ENCODE results near the gene BAIAP2L2.
"Not testable (repeated sequence)": the region's sequence is repeated elsewhere in the genome, so short reads cannot be mapped to it uniquely, and the experiment has no call there.

Gene BAIAP2L2

DNA sequence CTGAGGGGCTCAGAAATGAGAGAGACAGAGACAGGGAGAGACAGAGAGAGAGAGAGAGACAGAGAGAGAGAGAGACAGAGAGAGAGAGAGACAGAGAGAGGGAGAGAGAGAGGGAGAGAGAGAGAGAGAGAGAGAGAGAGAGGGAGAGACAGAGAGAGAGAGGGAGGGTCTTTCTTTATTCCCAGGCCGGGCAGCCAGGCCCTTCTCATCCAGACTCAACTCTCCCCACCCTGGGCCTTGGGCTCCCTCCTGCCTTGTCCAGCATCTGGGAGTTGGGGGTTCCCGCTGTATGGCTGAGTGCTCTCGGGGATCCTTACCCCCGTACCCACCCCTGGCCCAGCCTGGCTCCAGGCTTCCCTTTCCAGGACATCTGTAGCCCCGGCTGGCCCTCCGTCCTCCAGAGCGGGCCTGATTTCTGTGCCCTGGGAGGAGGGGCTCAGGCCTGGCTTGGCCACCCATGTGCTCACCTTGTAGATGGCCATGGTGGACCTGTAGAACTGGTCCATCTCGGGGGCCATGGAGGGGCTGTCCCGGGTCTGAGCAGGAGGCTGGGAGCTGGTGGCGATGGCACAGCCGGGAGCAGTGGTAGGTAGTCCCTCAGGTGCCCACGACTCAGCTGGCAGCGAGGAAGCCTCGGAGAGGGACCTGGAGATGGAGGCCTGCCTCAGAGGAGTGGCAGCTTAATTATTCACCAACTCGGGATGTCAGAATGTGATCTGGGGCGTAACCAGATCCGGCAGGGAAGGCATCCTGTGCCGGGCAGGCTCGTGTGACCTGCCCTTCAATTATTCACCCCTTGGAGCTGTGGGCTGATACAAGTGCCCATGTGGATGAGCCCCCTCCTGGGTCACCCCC is at the start of gene BAIAP2L2:
Gene BAIAP2L2, minus strand, starts transcription at position 677 of the 855 bp plus-strand sequence. Its CDS starts 159 bp downstream, at position 518.
- no peak for DNase-seq (ENCODE audit: low read depth in 2 of 2)

GRCh38 chr22:38155703-38156102 is 45.2 kb upstream of the BAIAP2L2 start:
- no peak for DNase-seq (ENCODE audit: low read depth in 2 of 2)

- not testable (repeated sequence) for DNase-seq (ENCODE audit: low read depth in 2 of 2)
Observed at GRCh38 chr22:38154563-38154915, 44.1 kb upstream of the BAIAP2L2 start.

DNA sequence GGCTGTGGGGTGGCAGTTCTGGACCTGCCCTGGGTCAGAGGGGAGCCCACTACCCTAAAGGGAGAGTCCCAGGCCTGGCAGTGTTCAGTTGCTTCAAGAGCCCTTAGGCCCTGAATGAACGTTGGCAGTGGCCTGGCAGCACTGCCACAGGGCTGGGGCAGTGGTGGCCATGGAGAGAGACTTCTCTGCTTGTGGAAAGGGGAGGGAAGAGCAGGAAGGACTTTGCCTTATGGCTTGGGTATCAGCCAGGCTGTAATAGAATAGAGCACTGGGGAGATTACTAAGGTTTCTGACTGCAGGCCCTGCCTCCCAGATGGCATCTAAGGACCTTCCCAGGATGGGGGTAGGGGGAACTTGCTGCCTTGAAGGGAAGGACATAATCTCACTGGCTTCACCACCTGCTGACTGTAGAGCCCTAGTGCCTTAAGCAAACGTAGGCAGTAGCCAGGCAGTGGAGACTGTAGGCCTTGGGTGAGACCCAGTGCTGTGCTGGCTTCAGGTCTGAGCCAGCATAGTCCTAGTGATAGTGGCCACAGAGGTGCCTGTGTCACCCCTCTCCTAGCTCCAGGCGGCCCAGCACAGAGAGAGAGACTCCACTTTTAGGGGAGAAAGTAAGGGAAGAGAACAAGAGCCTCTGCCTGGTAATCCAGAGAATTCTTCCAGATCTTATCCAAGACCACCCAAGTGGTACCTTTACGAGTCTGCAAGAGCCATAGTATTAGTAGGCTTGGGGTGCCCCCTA is 43.5 kb upstream of the BAIAP2L2 start:
- DNase-seq (ENCODE audit: low read depth in 2 of 2), result no peak

DNA sequence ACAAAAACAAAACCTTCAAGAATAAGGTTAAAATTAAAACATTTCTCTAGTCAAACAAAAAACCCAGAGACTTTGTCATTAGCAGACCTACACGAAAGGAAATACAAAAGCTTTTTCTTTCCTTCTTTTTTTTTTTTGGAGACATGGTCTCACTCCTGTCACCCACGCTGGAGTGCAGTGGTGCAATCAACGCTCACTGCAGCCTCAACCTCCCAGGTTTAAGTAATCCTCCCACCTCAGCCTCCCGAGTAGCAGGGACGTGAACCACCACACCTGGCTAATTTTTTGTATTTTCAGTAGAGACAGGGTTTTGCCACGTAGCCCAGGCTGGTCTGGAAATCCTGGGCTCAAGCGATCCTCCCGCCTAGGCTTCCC is 40.6 kb upstream of the BAIAP2L2 start:
- no peak for DNase-seq (ENCODE audit: low read depth in 2 of 2)

- no peak for DNase-seq (ENCODE audit: low read depth in 2 of 2)
Observed at GRCh38 chr22:38148245-38148644, 37.8 kb upstream of the BAIAP2L2 start.

GRCh38 chr22:38146166-38146565 is 35.7 kb upstream of the BAIAP2L2 start:
- not testable (repeated sequence) for DNase-seq (ENCODE audit: low read depth in 2 of 2)

DNA sequence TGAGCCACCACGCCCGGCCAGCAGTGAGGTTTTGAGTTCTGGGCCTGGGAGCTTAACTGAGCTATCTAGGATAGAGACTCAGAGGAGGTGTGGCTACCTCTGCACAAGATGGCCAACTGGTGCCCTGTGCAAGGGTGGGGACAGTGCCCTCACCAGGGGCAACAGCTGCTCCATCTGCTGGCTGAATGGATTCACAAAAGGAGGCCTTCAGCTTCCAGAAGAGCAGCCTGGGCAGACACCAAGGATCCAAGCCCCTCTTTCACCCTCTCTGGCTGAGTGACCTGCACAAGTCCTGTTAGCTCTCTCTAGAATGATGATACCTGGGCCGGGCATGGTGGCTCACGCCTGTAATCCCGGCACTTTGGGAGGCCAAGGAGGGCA is 33.5 kb upstream of the BAIAP2L2 start:
- DNase-seq (ENCODE audit: low read depth in 2 of 2), result no peak

DNA sequence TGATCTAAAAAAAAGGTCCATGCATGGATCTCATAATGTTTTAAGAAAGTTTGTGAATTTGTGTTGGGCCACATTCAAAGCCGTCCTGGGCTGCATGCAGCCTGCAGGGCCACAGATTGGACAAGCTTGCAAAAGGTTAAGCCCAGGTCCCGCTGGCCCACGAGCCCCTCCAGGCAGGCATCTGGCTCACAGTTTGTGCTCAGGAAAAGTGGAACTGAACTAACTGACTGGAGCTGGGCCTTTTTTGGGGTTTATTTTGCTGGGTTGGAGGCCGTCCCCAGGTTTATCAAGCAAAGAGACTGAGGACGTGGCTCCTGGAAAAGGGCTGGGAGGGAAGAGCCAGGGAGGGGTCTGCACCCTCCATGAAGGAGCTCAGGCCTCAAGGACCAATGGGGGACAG is 32.1 kb upstream of the BAIAP2L2 start:
- DNase-seq (ENCODE audit: low read depth in 2 of 2), result no peak

DNA sequence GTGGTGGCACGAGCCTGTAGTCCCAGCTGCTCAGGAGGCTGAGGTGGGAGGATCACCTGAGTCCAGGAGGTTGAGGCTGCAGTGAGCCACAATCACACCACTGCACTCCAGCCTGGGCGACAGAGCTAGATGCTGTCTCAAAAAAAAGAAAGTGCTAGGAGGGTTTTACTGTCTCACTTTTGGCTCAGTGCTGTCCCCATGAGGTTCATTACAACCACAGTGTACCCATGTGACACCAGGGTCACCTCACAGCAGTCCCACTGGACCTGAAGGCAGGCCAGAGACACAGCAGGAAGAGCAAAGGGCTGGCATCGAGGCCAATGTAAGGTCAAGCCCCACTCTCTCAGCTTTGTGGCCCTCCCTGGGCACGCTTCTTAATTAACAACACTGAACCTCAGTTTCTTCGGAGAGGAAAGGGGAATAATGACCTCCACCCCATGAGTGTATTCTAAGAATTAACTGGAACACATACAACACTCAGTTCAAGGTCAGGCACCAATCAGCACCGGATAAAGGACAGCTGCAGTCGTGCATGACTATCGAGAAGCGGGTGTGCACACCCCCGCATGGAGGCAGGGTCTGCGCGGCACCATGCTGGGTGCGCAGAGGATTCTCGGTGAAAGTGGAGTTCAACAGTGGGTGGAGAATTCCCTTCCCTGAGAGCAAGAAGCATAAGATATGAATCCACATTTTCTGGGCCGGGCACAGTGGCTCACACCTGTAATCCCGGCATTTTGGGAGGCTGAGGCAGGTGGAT is 30.9 kb upstream of the BAIAP2L2 start:
- no peak for DNase-seq (ENCODE audit: low read depth in 2 of 2)

- no peak for DNase-seq (ENCODE audit: low read depth in 2 of 2)
Observed at GRCh38 chr22:38139901-38140300, 29.4 kb upstream of the BAIAP2L2 start.

DNA sequence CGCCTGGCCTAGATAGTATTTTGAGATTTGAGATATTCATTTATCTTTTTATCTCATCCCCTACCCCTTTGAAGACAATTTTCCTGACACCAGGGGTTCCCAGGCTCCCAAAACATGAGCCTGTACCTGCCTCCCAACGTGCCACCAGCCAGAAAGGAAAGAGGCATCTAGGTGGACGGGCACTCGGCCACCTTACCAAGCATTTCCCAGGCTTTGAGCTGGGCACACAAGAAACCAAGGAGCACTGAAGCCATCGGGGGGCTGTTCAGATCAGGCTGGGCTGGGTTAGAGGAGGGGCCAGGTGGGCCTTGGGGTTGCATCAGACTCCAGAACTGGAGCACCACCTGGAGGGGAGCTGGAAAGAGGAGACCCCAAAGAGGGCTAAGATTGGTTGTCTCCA is 28.5 kb upstream of the BAIAP2L2 start:
- no peak for DNase-seq (ENCODE audit: low read depth in 2 of 2)

DNA sequence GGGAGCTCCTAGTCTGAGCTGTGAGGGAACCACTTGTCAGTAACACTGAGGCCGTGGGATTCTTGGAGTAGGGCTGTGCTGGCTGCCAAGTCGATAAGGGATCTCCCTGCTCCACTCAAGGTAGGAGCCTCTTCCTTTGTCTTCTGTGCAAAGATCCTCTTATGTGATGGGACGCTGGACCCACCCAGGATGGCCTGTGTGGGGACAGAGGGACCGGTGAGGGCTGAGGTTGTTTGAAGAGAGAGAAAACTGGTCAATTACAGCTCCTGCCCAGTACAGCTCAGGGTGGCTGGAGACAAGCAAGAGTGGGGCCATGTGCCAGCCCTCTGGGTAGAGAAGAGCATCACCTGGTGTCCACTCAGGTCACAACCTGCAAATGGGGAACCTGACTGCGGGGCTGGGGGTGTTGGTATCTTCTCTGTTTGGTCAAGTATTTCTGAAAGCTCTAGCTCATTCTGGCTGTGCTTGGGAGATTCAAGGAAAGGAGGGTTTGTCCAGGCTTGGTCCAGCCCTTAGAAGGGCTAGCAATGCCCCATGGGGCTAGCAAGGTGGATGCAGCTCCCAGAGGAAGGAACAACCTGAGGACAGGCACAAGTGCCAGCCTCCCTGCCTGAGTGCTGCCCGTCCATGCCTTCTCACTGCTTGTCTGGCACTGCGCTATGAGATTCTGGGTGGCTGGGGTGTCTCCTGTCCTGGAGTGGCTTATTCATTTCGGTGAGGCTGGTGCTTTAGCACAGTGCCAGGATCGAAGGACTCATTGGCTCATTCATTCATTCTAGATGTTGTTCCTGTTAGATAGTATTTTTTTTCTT is 27.6 kb upstream of the BAIAP2L2 start:
- DNase-seq (ENCODE audit: low read depth in 2 of 2), result no peak

DNA sequence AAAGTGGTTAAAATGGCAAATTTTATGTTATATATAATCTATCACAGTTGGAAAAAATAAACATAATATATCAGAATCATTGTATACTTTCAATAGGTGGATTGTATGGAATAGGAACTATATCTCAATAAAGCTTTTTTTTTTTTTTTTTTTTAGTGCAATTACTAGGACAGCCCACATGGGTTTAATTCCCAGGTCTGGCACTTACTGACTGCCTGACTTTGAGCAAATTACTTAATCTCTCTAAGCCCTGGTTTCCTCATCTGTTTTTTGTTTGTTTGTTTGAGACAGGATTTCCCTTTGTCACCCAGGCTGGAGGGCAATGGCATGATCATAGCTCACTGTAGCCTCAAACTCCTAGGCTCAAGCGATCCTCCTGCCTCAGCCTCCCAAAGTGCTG is 26.1 kb upstream of the BAIAP2L2 start:
- no peak for DNase-seq (ENCODE audit: low read depth in 2 of 2)

- DNase-seq (ENCODE audit: low read depth in 2 of 2), result no peak
Observed at GRCh38 chr22:38135133-38135706, 24.7 kb upstream of the BAIAP2L2 start.

- DNase-seq (ENCODE audit: low read depth in 2 of 2), result no peak
Observed at GRCh38 chr22:38133331-38133730, 22.8 kb upstream of the BAIAP2L2 start.

- DNase-seq (ENCODE audit: low read depth in 2 of 2), result no peak
Observed at GRCh38 chr22:38132794-38133193, 22.3 kb upstream of the BAIAP2L2 start.

GRCh38 chr22:38132136-38132535 is 21.7 kb upstream of the BAIAP2L2 start:
- DNase-seq (ENCODE audit: low read depth in 2 of 2), result no peak

GRCh38 chr22:38131399-38131798 is 20.9 kb upstream of the BAIAP2L2 start:
- no peak for DNase-seq (ENCODE audit: low read depth in 2 of 2)

GRCh38 chr22:38129856-38130255 is 19.4 kb upstream of the BAIAP2L2 start:
- no peak for DNase-seq (ENCODE audit: low read depth in 2 of 2)

- no peak for DNase-seq (ENCODE audit: low read depth in 2 of 2)
Observed at GRCh38 chr22:38129021-38129420, 18.5 kb upstream of the BAIAP2L2 start.
